Measurements from ENCODE around the gene KDSR.

KDSR gene

GRCh38 chr18:63290166-63290820, 76.7 kb downstream of the KDSR start:
- TF ChIP-seq REST (IDR thresholded peaks at IDR 0.05; ENCODE audit: insufficient replicate concordance, low read depth): no peak
- no peak for TF ChIP-seq GABPA (IDR thresholded peaks at IDR 0.05; ENCODE audit: low read depth)
- TF ChIP-seq CTCF (IDR thresholded peaks at IDR 0.05; ENCODE audit: insufficient read depth, low read length): no peak
- TF ChIP-seq POLR2AphosphoS5 (IDR thresholded peaks at IDR 0.05; ENCODE audit: low read depth): no peak
- no peak for TF ChIP-seq SPI1 (IDR thresholded peaks at IDR 0.05; ENCODE audit: borderline replicate concordance, low read depth)
- Histone ChIP-seq H3K27me3 (ENCODE audit: insufficient read depth, poor library complexity, severe bottlenecking) (no peaks in the 10 kb centered on the region), H3K4me3 (replicated peaks; ENCODE audit: insufficient read depth, low read length) (no peak overlapping the region), H3K27ac (replicated peaks) (no peak overlapping the region)
- DNase-seq (ENCODE audit: low read depth in 1 of 2, low spot score in 1 of 2): no peak

- no peaks in the 10 kb centered on the region for H3K27me3 ChIP-seq (ENCODE audit: insufficient read depth, poor library complexity, severe bottlenecking)
- no peak overlapping the region for H3K27ac ChIP-seq (replicated peaks)
- no peak overlapping the region for H3K4me3 ChIP-seq (replicated peaks; ENCODE audit: insufficient read depth, low read length)
- no peak for DNase-seq (ENCODE audit: low read depth in 1 of 2, low spot score in 1 of 2)
- no peak for TF ChIP-seq GABPA (IDR thresholded peaks at IDR 0.05; ENCODE audit: low read depth)
- no peak for TF ChIP-seq CTCF (IDR thresholded peaks at IDR 0.05; ENCODE audit: insufficient read depth, low read length)
- no peak for TF ChIP-seq REST (IDR thresholded peaks at IDR 0.05; ENCODE audit: insufficient replicate concordance, low read depth)
- no peak for TF ChIP-seq SPI1 (IDR thresholded peaks at IDR 0.05; ENCODE audit: borderline replicate concordance, low read depth)
Observed at GRCh38 chr18:63288311-63288710, 78.7 kb downstream of the KDSR start.

- no peak overlapping the region for H3K27ac ChIP-seq (replicated peaks)
- no peak overlapping the region for H3K4me3 ChIP-seq (replicated peaks; ENCODE audit: insufficient read depth, low read length)
Observed at GRCh38 chr18:63287691-63288220, 79.2 kb downstream of the KDSR start.

More at GRCh38 chr18:63287691-63288220, 79.2 kb downstream of the KDSR start:
- no peaks in the 10 kb centered on the region for H3K27me3 ChIP-seq (ENCODE audit: insufficient read depth, poor library complexity, severe bottlenecking)
- no peak for DNase-seq (ENCODE audit: low read depth in 1 of 2, low spot score in 1 of 2)
- TF ChIP-seq CTCF (IDR thresholded peaks at IDR 0.05; ENCODE audit: insufficient read depth, low read length) (no peak), GABPA (IDR thresholded peaks at IDR 0.05; ENCODE audit: low read depth) (no peak), POLR2AphosphoS5 (IDR thresholded peaks at IDR 0.05; ENCODE audit: low read depth) (no peak), SPI1 (IDR thresholded peaks at IDR 0.05; ENCODE audit: borderline replicate concordance, low read depth) (no peak), REST (IDR thresholded peaks at IDR 0.05; ENCODE audit: insufficient replicate concordance, low read depth) (no peak)

Measured in HL-60 (cell line).